HG03342 (cell line): Measurements from ENCODE around the gene GTPBP3.

ENCODE experiments used
- ATAC-seq: cut with Tn5 transposase; IDR thresholded peaks from one replicate; pipeline ENCODE4 v1.9.1; 2021; ENCODE audit warnings: mild to moderate bottlenecking, moderate library complexity; ENCODE audit not compliant: unreplicated experiment

The GTPBP3 gene

DNA sequence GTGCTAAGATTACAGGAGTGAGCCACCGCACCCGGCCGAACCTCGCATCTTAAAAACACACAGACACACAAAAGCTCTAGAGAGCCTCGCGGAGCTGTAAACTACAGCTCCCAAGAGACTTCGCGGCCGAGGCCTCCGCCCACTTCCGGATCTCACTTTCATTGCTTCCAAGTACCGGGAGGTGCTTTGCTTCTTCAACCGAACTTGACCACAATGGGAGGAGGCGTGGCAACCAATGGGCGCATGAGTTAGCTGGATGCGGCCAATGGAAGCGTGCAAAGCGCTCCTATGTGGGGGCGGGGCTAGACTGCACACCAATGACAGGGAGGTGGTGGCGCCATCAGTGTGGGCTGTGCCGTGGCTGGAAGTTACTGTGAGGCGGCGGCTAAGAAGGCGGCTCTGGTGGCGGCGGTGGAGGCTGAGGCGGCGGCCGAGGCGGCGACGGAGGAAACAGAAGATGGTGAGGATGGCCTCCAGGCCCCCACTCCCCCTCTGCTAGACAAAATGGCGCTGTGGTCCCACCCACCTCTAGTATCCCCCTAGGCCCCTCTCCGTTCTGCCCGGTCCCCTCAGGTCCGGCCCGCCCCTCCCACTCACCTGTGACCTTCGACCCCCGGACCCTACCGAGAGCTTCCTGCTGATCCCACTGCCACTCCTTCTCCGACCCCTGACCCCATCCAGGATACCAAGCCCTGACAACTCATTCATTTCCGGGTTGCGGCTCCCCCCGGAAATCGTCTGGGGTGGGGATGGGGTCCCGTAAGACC lies 28.0 kb upstream of the GTPBP3 start, which contains the start of gene DDA1:
Gene DDA1, plus strand, starts transcription at position 366 of the 767 bp plus-strand sequence. Its CDS starts 92 bp downstream, at position 458.
- peak; percentile 60 for ATAC-seq

DNA sequence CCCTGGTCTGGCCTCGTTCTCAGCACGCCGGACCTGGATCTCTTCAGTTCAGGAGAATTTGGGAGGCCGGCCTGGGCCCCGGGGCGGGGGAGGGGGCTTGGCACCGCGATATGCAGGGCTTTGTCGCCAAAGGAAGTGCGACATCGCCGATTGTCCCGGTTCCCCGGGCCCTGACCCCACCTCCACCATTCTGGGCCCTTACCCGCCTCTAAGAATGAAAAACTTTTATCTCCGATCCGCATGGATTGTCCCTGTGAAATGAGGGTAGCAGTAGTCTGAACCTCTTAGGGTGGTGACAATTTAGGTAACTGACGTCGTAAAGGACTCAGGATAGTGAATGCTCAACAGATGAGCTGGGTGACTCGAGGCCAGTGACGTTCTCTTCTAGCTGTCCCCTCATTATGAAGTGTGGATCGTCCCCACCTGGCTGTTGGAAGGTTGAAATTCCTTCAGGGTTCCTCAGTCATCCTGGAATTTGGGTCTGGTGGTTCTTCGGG lies 27.3 kb upstream of the GTPBP3 start:
- ATAC-seq: no peak

DNA sequence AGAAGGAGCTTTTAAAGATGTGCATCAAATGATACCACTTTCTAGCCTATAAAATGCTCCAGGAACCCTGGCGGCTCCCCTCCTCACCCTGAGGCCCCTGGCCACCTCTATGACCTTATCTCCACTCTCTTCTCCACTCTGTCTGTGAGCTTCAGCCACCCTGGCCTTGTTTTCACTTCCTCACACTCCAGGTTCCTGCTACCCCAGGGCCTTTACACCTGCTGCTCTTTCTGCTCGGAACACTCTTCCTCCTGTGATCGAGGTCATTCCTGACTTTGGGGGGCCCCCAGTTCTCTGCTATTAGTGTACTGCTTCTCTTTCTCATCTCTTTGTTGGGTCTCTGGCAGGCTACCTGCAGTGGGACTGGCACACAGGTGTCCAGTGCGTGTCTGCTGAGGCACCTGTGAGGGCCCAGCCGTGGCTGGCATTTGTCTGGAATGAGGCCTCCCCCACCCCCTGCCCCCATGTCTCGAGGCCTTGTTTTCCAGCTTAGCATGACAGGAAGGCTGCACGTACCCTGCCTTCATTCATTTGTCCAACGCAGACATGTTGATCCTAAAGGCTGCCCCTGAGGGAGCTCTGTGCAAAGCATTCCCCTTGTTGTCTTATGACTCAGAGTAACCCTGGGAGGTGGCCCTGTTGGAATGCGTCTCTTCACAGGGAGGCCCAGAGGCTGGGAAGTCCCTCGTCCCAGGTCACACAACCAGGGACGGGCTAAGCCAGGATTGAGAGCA lies 25.7 kb upstream of the GTPBP3 start:
- no peak for ATAC-seq

DNA sequence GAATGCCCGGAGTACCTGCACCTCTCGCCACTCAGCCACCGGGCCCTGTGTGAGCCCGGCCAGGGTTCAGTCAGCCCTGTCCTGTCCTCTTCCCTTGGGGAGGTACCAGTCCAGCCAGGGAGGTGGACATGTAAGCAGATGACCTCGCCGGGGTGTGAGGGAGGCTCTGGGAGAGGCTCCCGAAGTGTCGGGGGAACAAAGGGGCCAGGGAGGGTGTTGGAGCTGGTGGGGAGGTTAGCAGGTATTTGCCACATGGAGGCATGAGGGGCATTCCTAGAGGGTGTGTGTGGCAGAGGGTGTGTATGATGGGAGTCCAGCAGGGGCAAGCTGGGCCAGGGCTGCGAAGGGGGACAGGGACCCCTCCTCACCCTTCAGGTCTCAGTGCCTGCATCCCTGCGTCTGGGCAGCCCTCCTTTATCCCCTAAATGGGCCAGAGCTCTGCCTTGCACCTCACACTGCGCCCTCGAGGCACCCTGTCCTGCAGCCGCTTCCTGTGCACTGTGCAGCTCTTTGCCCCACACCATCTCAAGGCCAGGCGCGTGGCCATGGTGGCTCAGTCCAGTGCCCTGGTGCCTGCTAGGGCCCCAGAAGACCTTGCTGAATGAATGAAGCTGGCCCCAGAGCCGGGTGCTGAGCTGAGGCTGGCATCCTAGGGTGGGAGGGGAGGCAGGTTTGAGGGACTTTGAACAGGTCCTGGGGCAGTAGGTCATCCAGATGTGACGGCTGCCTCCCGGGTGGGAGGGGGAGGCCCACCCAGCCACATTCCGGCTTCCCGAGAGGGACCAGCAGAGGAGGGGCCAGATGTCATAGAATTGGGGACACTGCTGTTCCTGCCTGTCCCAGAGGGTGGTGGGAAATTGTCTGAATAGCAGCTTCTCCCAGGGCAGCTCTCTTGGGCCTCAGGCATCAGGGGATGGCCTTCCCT lies 24.9 kb upstream of the GTPBP3 start:
- no peak for ATAC-seq

DNA sequence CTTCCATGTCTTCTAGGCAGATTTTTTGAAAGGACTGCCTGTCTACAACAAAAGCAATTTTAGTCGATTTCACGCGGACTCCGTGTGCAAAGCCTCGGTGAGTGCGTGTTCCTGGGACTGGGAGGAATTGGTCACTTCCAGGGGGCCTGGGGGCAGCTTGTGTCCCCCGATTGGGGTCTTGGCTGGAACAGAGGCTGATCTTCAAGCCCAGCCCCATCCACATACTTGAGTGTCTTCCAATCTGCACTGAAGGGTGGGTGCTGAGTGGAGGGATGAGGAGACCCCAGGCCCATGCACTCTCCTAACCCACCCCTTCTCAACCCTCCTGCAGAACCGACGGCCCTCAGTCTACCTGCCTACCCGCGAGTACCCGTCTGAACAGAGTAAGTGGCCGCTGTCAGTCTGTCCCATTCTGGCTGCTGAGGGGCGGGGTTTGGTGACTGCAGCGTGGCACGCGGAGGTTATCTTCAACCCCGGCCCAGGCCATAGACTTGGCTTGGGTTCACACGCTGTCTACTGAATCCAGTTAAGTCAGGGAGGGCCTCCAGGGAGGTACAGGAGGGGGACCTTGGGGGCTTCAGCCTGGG lies 23.3 kb upstream of the GTPBP3 start:
- ATAC-seq: no peak

DNA sequence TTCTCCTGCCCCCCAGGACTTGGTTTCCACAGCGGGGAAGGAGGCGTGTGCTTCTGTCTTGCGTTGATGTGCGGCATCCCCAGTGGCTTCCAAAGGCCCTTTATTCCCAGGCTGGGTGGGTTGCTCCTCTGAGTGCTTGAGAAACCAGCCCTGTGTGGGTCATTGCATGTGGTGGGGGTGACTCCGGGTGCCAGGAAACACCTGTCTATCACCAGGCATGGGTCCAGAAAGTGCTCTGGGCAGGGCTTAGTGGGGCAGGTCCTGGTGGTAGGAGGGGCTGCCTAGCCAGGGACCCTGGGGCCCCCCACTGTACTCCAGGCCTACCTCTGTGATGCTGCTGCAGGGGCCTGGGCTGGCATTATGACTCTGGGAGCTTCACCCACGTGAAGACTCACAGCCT lies 18.4 kb upstream of the GTPBP3 start:
- ATAC-seq: no peak

DNA sequence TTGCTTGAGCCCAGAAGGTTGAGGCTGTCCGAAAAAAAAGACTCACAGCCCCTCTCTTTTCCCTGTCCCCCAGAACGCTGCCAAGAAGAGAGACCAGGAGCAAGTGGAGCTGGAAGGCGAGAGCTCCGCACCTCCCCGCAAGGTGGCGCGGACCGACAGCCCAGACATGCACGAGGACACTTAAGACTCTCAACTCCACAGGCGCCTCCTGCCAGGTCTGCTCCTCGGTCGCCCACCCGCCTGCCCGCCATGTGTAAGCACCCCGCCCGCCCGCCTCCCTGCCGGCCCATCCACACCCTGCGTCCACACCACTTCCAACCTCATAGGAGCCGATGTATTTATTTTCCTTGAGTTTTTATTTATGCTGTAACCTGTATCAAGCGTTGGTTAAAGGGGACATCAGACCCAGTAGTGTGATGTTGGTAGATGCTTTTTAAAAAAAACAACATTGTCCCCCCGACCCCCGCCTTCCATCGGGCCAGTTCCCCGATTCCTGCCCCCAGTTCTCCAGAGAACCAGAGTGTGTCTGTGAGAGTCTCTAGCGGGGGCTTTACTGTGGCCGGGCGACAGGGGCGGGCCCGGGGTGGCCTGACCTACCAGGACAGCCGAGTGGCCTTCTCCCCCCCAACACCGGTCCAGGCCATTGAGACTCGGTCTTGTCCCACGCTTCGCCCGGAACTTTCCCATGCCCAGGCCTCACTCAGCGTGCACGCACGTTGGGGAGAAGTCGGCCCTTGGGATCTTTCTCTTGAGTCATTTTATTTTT lies 17.7 kb upstream of the GTPBP3 start:
- ATAC-seq: no peak

DNA sequence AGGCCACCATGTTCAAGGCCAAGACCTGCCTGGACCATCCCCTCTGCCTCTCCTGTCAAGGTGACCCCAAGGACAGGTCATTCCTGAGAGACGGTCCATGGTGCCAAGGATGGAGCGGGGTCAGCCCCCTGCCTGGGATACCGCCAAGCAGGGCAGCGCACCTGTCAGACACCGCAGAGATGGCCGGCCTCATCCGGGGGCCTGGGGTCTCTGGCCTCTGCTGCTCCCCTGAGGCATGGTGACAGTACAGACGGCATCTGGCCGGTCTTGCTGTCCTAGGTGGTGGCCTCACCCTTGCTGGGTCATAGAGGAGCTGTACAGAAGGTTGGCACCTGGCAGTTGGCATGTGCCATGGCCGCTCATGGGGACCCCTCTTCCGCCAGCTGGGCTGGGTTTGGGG lies 16.9 kb upstream of the GTPBP3 start:
- ATAC-seq: no peak

DNA sequence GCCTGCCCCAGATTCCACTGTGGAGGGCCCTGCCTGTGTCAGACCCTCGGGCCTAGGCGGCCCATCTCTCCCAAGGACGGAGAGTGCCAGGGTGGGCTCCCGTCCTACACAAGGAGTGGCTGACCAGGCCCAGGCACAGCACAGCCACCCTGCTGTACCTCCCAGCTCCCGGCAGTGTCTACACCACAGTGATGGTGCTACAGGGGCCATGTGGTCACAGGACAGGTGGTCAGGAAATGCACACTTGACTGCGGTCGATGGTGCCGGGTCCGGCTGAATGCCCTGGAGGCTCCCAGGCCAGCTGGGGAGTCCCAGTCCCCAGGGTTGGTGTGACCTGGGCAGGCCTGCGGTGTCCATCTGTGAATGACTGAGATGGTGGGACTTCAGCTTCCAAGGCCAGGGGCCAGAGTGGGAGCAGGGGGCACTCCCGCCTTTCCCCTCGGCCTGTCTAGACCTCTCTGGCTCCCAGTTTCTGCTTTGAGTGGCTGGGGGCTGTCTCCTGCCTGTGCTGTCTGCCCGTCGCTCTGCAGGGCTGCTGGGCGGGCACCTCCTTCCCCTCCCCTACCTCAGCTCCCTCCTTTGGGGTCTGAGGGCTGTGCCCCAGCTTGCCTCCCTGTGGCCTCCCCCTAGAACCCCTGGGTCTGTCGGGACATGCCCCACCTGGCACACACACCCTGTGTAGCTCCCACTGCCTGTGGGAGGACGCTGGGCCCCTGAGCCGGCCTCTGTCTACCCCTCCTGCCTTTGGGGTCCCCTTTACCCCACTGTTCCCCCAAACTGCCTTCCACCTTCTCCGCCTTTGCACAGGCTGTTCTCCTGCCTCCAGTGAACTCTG lies 15.5 kb upstream of the GTPBP3 start:
- ATAC-seq: no peak

DNA sequence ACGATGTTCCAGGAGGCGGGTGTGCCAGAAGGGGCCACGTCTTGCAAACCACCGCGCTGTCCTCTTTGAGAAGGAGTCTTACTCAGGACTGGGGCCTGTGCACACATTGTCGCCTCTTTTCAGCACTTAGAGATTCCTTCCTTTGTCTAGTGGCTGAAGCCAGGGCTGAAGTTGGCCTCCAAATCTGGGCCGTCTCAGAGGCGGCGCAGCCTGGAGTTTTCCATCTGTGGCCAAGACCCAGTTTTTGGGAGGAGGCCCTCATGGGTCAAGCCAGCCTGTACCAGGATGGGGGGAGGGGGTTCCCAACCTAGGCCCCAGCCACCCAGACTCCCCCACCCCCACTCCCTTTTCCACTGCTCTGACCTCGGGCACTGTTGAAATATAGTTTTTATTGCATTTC lies 14.5 kb upstream of the GTPBP3 start:
- ATAC-seq: no peak

DNA sequence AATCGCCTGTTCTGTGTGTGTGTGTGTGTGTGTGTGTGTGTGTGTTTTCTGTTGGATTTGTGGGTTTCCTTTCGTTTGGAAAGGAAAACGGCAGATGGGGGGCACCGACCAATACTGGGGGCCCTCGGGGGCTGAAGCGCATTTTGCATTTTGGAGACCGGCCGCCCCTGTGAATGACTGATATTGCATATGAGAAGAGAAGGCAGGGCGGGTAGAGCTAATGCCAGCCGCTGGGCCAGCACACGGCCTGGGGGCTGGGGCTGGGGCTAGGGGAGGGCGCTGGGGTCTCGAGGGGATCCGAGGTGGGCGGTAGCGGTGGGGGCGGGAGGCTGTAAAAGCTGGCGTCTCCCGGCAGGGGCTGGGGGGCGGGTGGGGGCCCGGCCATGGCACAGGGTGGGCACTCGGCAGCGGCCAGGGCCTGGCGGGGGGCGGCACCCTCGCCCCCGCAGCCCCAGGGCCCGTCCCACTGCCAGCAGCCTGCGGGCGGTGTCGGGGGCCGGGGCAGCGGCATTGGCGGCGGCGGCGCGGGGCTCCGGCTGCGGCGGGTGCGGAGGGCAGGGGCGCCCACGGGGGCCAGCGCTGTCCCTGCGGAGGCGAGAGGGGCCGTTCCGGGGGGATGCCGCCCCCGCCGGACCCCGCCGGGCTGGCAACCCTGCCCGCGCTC lies 13.9 kb upstream of the GTPBP3 start:
- ATAC-seq: no peak

DNA sequence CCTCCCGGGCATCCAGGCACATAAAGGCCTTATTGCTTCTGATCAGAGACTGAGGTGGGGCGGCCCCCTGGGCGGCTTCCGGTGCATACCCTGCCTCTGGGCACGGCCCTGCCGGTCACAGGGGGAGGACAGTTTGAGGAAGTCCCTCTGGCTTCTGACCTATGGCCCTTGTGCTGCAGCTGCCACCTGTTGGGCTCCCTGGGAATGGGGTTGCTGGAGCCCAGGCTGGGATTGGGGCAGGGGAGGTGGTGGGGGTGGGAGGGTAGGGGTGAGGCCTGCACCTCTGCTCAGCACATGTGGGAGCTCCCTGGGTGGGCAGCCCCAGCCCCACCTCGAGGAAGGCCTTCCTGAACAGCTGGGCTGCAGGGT lies 13.4 kb upstream of the GTPBP3 start:
- no peak for ATAC-seq

DNA sequence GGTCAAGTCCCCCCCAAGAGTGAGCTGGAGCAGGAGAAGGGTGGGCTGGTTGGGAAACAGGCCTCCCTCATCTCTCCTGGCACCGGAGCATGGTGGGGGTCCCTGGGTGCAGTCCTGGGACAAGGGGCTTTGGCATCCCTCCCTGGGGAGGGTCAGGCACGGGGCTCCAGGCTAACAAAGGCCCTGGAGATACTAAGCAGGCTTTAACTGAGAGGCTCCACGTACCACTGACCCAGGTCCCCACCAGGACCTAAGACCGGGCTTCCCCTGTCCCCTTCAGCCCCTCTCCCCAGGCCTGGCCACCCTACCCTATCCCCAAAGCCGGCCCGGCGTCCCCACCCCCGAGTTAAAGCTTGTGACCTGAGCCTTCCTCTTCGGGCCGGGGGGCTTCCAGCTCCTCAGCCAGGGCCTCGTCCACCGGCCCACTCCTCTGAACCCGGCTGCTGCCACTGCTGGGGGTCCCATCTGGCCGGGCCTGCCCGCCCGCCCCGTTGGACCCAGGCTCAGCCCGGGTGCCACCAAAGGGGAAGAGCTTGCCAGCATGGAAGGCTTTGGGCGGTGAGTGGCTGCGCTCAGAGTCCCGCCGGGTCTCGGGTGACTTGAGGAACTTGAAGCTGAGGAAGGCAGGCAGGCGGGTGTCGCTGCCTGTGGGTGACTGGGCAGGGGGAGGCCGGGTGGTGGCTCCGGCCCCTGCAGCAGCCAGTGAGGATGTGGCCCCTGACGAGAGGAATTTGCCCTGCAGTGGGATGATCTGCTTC lies 12.8 kb upstream of the GTPBP3 start:
- ATAC-seq: no peak

DNA sequence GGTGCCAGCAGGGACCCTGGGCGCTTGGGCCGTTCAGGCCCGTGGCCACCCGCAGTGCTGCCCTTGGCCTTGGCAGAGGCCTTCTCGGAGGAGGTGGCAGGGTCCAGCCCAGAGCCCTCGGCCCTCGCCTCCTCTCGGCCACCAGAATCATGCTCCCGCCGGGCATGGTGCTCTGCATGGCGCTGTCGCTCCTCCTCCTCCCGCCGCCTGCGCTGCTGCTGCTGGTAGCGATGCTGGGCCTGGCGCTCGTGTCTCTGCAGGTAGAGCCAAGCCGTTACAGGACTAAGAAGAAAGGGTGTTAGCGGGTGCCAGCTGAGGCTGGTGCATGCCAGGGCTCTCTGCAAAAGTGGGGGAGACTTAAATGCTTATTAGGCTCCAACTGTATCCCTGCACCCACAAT lies 12.2 kb upstream of the GTPBP3 start:
- ATAC-seq: no peak

DNA sequence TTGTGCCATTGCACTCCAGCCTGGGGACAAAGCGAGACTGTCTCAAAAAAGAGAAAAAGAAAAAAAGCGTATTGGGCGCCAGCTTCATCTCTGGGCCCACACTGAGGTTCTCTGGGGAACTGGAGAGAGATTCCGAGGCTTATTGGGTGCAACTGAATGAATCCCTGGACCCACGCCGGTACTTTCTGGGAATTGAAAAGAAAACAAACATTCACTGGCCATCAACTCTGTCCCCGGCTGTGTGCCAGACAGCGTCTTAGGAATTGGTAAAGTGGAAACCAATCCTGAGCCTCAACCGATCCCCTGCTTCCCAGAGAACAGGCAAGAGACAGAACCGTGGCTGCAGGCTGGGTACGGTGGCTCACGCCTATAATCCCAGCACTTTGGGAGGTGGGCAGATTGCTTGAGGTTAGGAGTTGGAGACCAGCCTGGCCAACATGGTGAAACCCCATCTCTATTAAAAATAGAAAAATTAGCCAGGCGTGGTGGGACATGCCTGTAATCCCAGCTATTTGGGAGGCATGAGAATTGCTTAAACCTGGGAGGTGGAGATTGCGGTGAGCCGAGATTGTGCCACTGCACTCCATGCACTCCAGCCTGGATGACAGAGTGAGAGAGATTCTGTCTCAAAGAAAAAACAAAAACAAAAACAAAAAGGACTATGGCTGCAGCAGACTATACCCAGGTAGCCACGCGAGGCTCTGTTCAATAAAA lies 11.3 kb upstream of the GTPBP3 start:
- no peak for ATAC-seq

DNA sequence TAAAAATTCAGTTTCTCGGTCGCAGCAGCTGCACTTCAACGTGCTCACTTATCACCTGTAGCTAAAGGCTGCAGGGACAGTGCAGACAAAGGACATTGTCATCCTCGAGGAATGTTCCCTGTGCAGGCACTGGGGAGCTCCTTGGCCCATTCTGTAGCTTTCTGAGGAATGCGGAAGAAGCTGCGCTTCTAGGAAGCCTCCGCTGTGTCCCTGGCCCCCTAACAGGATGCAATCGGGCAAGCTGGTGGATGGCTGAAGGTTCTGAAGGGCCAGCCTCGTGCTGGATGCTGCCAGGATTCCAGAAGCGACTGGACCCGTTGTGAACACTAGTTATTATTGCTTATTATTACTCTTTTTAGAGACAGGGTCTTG lies 10.8 kb upstream of the GTPBP3 start:
- no peak for ATAC-seq

DNA sequence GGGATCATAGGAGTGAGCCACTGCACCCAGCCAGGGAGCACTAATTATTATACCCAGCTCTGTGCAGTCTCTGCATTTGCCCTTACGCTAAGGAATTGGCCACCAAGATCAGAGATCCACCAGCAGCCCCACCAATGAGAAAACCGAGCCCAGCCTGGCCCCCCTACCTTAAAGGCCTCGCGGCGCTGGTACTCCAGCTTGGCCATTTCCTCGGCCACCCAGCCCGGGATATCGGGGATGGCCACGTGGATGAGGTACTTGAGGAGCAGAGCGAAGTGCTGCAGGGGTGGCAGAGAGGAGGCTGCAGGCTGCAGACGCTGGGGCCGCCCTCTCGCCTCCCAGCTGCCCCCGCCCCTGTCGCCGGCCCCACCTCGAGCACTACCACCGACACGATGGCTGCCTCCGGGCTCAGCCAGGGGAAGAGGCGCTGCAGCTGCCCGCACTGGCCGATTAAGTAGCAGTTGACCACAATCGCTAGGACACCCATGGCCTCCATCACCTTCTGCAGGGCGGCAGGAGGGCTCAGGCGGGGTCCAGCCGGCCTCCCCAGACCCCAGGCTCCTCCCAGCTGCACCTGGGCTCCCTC lies 10.2 kb upstream of the GTPBP3 start:
- no peak for ATAC-seq
